ENCODE measurements around the gene MARCHF2.

DNA sequence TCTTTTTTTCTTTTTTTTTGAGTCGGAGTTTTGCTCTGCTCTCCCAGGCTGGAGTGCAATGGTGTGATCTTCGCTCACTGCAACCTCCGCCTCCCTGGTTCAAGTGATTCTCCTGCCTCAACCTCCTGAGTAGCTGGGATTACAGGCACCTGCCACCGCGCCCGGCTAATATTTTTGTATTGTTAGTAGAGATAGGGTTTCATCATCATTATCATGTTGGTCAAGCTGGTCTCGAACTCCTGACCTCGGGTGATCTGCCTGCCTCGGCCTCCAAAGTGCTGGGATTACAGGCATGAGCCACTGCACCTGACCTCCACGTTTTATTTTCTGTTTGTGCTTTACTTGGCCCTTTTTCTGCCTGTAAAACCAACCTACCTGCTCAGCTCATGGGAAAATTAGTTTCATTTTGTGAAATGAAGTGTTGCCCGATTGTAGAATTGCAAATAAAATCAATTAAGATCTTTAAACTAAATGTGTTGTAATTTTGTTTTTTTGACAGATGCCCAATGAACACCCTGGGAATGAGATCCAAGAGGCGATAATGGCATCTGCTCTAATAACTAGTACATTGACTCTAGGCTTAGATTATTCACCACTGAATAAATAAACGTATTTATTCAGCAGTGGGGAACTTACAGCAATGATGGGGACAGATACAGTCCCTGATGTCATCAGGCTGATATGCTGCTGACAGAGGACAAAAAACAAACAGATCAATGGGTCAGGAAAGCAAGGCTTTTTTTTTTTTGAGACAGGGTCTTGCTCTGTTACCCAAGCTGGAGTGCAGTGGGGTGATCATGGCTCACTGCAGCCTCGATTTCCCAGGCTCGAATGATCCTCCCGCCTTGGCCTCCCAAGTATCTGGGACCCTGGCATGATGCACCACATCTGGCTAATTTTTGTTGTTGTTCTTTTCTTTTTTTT lies 25.2 kb upstream of the MARCHF2 start:
- TF ChIP-seq POLR2A (IDR thresholded peaks at IDR 0.05) = no peak
- TF ChIP-seq, protein P1, sequence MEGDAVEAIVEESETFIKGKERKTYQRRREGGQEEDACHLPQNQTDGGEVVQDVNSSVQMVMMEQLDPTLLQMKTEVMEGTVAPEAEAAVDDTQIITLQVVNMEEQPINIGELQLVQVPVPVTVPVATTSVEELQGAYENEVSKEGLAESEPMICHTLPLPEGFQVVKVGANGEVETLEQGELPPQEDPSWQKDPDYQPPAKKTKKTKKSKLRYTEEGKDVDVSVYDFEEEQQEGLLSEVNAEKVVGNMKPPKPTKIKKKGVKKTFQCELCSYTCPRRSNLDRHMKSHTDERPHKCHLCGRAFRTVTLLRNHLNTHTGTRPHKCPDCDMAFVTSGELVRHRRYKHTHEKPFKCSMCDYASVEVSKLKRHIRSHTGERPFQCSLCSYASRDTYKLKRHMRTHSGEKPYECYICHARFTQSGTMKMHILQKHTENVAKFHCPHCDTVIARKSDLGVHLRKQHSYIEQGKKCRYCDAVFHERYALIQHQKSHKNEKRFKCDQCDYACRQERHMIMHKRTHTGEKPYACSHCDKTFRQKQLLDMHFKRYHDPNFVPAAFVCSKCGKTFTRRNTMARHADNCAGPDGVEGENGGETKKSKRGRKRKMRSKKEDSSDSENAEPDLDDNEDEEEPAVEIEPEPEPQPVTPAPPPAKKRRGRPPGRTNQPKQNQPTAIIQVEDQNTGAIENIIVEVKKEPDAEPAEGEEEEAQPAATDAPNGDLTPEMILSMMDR (IDR thresholded peaks at IDR 0.05) = no peak
- no peak for TF ChIP-seq EP300 (IDR thresholded peaks at IDR 0.05)
